GM18951 (cell line): ENCODE measurements around the gene TIMELESS.
"Not testable (repeated sequence)": the region's sequence is repeated elsewhere in the genome, so short reads cannot be mapped to it uniquely, and the experiment has no call there.

Experiments
- POLR2A ChIP-seq: IDR thresholded peaks from 4 replicates; pipeline ENCODE4 v1.6.1; 2011; ENCODE audit warnings: mild to moderate bottlenecking; ENCODE audit not compliant: insufficient read length, insufficient read depth; ENCODE audit errors: extremely low read depth
- in situ Hi-C: fragments of 300-500 bp; cut with MboI; formaldehyde crosslinking; loops from one replicate; pipeline ENCODE4 v1.12.0; 2022; ENCODE audit warnings: low sequenced_read_pairs, mixed read lengths, inconsistent platforms; ENCODE audit not compliant: unreplicated experiment

TIMELESS gene

DNA sequence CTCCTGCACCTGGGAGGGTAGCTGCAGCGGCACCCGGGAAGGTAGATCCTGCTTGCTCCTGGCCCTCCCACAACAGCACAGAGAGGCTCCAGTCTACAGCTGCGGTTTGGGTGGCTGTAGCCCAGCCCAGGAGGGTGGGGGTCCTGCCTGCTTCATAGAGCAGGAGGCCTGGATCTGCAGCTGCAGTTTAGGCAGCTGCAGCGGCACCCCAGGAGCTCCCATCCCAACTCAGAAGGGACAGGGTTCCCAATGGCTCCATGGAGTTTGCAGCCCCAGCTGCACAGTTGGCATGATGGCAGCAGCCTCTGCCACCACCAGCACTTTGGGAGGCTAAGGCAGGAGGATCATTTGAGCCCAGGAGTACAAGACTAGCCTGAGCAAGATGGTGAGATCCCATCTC is 38.5 kb downstream of the TIMELESS start:
- in situ Hi-C loops = no loop called here
- TF ChIP-seq POLR2A = no peak

DNA sequence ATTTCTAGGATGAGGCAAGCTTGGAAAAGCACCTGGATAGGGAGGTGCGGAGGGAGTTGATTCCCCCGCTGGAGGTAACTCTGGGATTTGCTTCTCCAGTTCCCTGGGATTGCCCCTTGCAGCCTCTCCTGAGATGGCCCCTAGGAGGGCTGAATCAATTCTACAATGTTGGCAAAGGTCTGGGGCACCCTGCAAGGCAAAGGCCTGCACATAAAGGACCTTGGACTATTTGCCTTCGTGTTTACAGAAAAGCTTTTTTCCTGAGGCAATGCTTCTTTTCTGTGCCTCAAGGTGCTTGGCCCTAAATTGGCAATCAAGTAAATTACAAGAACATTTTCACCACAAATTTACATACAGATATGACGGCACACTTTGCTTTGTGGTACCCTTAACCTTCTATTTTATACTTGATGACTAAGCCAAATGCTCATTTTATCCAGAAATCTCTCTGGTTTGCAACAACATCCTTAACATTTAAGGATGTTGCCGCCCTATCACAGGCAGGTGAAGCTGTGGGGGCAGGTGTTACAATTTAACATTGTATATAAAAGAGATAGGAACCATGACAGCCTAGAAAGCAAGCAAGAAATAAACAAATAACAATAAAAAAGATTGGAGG is 40.3 kb downstream of the TIMELESS start:
- TF ChIP-seq POLR2A = no peak
- in situ Hi-C loops = no loop called here

DNA sequence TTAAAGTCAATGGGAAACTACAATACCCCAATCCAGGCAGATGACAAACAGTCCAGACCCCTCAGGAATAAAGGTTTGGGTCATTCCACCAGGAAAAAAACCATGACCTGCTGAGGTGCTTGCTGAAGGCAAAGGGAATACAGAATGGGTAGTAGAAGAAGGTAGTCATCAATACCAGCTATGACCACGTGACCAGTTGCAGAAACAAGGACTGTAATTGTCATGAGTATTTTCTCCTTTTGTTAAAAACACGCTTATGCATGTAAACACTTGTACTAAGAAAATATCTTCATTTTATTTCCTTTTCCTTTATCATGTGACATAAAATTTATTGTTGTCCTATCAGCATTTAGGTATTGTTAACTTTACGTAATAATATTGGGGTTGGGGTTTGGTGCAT is 45.0 kb downstream of the TIMELESS start:
- in situ Hi-C loops = not testable (repeated sequence)

DNA sequence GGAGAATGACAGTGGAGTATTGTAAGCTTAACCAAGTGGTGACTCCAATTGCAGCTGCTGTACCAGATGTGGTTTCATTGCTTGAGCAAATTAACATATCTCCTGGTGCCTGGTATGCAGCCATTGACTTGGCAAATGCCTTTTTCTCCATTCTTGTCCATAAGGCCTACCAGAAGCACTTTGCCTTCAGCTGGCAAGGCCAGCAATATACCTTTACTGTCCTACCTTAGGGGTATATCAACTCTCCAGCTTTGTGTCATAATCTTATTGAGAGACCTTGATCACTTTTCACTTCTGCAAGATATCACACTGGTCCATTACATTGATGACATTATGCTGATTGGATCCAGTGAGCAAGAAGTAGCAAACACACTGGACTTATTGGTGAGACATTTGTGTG is 47.6 kb downstream of the TIMELESS start:
- in situ Hi-C loops = not testable (repeated sequence)

DNA sequence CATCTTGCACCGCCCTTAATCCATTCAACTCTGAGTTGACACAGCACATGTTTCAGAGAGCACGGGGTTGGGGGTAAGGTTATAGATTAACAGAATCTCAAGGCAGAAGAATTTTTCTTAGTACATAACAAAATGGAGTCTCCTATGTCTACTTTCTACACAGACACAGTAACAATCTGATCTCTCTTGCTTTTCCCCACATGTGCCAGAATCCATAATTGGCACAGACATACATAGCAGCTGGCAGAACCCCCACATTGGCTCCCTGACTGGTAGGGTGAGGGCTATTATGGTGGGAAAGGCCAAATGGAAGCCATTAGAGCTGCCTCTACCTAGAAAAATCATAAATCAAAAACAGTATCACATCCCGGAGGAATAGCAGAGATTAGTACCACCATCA is 48.1 kb downstream of the TIMELESS start:
- in situ Hi-C loops = not testable (repeated sequence)

DNA sequence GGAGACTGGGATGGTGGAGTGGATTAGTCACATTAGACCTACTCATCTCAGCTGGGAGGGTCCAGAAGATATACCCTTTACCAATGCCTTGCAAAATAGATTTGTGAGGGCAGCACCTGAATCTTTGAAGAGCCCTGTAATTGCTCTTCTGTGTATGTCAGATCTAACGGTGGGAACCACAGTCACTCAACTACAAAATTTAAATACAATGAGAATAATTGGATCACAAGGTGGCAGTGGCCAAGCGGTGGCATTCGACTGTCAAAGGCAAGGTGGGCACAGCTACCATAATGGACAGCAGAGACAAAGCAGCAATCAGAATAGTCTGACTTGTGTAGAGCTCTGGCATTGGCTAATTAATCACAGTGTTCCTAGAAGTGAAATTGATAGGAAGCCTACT is 49.8 kb downstream of the TIMELESS start:
- in situ Hi-C loops = not testable (repeated sequence)

DNA sequence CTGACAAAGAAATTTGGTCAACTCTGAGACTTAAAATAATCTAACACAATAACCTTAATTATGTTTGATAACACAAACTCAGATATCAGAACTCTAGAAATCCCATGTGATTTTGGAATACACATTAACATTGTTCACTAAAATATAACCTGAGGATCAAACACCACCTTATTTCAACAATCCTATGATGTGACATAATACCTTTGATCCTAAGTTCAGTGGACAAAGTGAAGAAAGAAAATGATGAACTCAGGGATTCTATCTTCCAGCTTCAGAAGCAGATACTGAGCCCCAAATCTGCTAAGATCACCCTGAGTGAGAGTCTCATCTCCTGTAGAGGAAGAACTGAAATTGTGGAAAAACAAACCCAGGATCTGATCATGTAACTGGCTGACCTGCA is 50.9 kb downstream of the TIMELESS start:
- in situ Hi-C loops = no loop called here
- TF ChIP-seq POLR2A = no peak

DNA sequence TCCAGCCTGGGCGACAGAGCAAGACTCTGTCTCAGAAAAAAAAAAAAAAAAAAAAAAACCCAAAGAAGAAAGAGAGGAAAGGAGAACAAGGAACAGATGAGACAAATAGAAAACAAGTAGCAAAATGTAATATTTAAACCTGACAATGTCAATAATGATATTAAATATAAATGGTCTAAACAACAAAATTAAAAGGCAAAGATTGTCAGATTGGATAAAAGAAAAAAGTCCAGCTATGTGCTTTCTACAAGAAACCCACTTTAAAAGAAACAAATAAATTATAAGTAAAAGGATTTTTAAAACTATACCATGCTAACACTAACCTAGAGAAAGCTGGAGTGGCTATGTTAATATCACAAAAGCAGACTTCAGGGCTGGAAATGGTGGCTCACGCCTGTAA is 56.9 kb downstream of the TIMELESS start:
- in situ Hi-C loops = no loop called here
- no peak for TF ChIP-seq POLR2A

DNA sequence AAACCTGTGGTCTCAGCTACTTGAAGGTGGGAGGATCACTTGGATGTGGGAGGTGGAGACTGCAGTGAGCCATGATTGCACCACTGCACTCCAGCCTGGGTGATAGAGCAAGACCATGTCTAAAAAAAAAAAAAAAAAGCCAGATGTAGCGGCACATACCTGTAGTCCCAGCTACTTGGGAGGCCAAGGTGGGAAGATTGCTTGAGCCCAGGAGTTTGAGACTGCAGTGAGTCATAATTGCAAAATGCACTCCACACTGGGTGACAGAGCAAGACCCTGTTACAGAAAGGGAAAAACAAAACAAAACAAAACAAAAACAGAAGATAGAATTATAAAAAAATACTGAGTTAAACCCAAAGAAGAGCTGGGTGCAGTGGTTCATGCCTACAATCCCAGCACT is 57.5 kb downstream of the TIMELESS start:
- TF ChIP-seq POLR2A = no peak
- in situ Hi-C loops = no loop called here

DNA sequence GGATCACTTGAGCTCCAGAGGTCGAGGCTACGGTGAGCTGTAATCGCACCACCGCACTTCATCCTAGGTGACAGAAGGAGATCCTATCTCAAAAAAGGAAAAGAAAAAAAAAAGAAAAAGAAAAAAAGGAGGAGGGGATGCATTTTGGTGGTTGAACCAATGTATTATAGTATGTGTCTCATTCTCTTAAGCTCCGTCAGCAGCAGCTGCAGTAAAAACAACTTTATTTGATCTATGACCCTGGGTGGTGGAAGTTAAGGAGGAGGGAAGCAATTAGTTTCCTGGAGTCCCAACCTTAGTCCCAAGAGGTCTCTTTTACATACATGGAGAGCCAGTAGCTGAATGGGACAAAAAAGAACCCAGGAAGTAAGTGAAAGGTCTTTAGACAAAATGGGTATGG is 59.8 kb downstream of the TIMELESS start:
- no peak for TF ChIP-seq POLR2A
- in situ Hi-C loops = no loop called here

DNA sequence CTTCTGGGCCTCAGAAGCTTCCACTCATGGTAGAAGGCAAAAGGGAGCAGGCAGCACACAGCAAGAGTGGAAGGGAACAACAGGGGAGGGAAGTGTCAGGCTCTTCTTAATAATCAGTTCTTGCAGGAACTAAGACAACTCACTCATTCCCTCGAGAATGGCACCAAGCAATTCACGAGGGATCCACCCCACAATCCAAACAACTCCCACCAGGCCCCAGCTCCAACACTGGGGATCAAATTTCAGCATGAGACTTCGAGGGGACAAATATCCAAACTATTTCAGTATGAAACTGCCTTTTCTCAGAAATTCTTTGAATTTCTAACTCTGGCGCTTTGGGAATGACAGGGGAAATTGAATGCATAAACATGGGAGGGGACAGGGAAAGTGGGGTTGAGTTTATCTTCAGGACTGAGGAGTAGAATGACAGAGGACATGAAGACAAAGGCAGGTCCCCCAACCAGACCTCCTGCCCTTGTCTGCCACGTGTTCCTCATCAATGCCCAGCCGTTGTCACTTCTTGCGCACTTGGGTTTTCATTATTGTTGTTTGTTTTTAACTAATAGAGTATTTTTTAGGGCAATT is 62.0 kb downstream of the TIMELESS start:
- in situ Hi-C loops = no loop called here
- TF ChIP-seq POLR2A = no peak

DNA sequence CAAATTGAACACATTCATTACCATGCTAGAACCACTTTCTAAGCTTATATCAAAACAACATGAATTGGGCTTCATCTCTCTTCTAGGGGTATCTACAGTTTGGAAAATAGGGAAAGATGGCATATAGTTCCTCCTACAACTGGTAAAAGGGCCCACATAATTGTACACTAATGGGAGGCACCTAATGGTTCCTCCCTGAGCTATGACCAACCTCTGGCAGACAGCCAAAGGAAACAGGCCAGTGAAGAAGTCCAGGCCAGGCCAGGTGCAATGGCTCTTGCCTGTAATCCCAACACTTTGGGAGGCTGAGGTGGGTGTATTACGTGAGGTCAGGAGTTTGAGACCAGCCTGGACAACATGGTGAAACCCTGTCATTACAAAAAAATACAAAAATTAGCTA is 63.4 kb downstream of the TIMELESS start:
- in situ Hi-C loops = no loop called here
- TF ChIP-seq POLR2A = no peak

DNA sequence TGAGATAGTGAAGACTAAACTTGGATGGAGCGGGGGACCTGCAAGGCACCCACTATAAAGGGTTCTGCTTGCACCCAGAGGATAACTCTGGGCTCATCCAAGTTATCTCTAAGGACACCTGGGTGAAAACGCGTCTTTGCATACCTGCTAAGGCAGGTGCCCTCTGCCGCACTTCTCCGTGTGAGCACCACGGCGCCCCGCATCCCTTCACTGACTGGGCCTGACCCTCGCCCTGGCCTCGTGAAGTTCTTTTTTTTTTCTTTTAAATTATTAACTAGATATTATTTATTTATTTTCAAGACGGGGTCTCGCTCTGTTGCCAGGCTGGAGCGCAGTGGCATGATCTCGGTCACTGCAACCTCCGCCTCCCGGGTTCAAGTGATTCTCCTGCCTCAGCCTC is 66.6 kb downstream of the TIMELESS start:
- in situ Hi-C loops = no loop called here
- TF ChIP-seq POLR2A = no peak

DNA sequence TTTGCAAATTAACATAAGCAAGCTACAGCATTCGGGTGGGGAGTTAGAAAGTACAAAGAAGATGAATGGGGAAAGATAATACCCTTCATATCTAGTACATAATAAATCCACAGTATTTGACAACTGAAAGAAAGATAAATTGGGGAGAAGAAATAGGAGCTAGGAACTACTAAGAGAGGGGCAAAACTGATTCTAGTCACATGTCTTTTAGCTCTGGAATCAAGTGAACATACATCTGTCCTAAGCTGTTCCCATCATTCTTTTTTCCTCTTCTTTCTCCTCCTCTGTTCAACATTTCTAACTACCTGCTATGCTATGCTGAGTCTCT is 71.3 kb downstream of the TIMELESS start:
- no peak for TF ChIP-seq POLR2A
- in situ Hi-C loops = no loop called here

DNA sequence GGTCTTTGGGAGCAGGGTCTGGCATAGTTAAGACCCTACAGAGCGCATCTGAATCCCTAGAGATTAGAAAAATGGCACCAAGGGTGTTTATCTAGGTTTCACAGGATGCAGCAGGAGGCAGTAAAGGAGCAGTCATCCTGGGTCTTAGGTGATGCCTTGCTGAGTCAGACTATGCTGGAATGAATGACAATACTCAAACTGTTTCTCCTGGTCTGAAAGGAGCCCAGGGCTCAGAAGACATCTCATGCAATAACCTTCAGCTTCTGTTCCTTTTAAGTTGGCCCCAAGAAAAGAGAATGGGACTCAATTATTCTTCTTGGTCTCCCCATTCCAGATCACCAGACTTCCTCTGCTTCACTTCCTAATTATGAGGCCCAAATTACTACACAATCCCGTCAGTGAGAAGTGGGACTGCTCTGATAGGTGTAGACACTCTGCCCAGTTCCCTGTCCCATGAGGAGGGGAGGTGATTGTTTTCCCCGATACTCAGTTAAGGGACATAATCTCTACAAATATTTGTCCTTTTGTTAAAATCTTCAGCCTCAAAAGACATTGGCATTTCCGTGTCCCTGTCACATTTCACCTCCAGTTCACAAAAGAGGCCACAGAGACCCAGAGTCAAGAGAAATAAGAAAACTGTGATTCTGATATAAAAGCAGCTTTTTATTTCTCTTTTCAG is 71.8 kb downstream of the TIMELESS start:
- in situ Hi-C loops = no loop called here
- no peak for TF ChIP-seq POLR2A
